HepG2 (cell line): Measurements from ENCODE around the gene MTO1. TPM values are rescaled to one million over a fixed set of nuclear protein-coding genes. Genes with fewer than 3 reads are reported as not detected.

Experiments
- DNMT3B ChIP-seq: conservative IDR thresholded peaks from 2 replicates; pipeline ENCODE4 v1.6.1; 2016; ENCODE audit warnings: missing biosample characterization, control low read depth
- DRAP1 ChIP-seq: IDR thresholded peaks from 2 replicates; pipeline ENCODE4 v1.6.1; 2016; ENCODE audit warnings: missing genetic modification reagents, missing compliant biosample characterization
- HNF1A ChIP-seq, 2 experiments: sonication (generic) in 1 of 2; formaldehyde crosslinking in 1 of 2; IDR thresholded peaks; 2 replicates each; pipeline versions ENCODE4 v1.4.0 to v1.6.1; 2016 to 2020; ENCODE audit warnings: borderline replicate concordance in 1 of 2, low read depth in 1 of 2, mild to moderate bottlenecking in 1 of 2, missing genetic modification reagents in 1 of 2
- MED13 ChIP-seq: sonication (generic); formaldehyde crosslinking; IDR thresholded peaks from 2 replicates; pipeline ENCODE4 v1.5.0; 2020; ENCODE audit warnings: missing genetic modification reagents
- MYPOP ChIP-seq: sonication (generic); formaldehyde crosslinking; IDR thresholded peaks from 2 replicates; pipeline ENCODE4 v1.8.1; 2023; ENCODE audit warnings: mild to moderate bottlenecking, moderate library complexity, missing genetic modification reagents
- POLR2A ChIP-seq, 2 experiments: IDR thresholded peaks; 2 replicates each; pipeline ENCODE4 v1.6.1; 2011; ENCODE audit warnings: low read depth in 2 of 2, low read length in 2 of 2, mild to moderate bottlenecking in 1 of 2, moderate library complexity in 1 of 2; ENCODE audit not compliant: insufficient read depth in 1 of 2
- REST ChIP-seq, 2 experiments: IDR thresholded peaks; 2 replicates each; pipeline ENCODE4 v1.6.1; 2011 to 2012; ENCODE audit warnings: low read length in 2 of 2, borderline replicate concordance in 1 of 2, low read depth in 1 of 2, mild to moderate bottlenecking in 1 of 2, moderate library complexity in 1 of 2
- RXRB ChIP-seq: IDR thresholded peaks from 2 replicates; pipeline ENCODE4 v1.6.1; 2016; ENCODE audit warnings: borderline replicate concordance, missing genetic modification reagents, missing compliant biosample characterization
- SP5 ChIP-seq: IDR thresholded peaks from 2 replicates; pipeline ENCODE4 v1.6.1; 2016; ENCODE audit warnings: low read depth, borderline replicate concordance
- TCF7 ChIP-seq: sonication (generic); IDR thresholded peaks from 2 replicates; pipeline ENCODE4 v1.6.1; 2016; ENCODE audit warnings: antibody characterized with exemption, low read depth
- TP53 ChIP-seq: sonication (generic); formaldehyde crosslinking; conservative IDR thresholded peaks from 2 replicates; pipeline ENCODE4 v1.4.0; 2020; ENCODE audit warnings: missing genetic modification reagents
- XRCC5 ChIP-seq: fragments of 200-400 bp; formaldehyde crosslinking; optimal IDR thresholded peaks from 2 replicates; pipeline ENCODE3; 2017; ENCODE audit warnings: mild to moderate bottlenecking, low read length
- ZNF12 ChIP-seq: sonication (generic); formaldehyde crosslinking; IDR thresholded peaks from 2 replicates; pipeline ENCODE4 v1.5.0; 2020; ENCODE audit warnings: missing genetic modification reagents
- ZNF124 ChIP-seq: sonication (generic); formaldehyde crosslinking; IDR thresholded peaks from 2 replicates; pipeline ENCODE4 v1.4.0; 2020; ENCODE audit warnings: missing genetic modification reagents
- ZNF605 ChIP-seq: sonication (generic); formaldehyde crosslinking; IDR thresholded peaks from 2 replicates; pipeline ENCODE4 v1.8.0; 2022; ENCODE audit warnings: mild to moderate bottlenecking, missing genetic modification reagents
- ZSCAN22 ChIP-seq: sonication (generic); formaldehyde crosslinking; IDR thresholded peaks from 2 replicates; pipeline ENCODE4 v1.4.0; 2020; ENCODE audit warnings: mild to moderate bottlenecking, missing genetic modification reagents
- polyA plus RNA-seq, 8 experiments: library from polyadenylated mRNA; depleted of rRNA in 3 of 8; stranded (reverse) in 7 of 8; unstranded in 1 of 8; fragments of >200 nt; fragmentation: Illumina TruSeq in 4 of 8; extraction: Trizol in 4 of 8; gene quantifications; 2 replicates each; pipeline versions ENCODE4 v1.2.1 to v1.2.3, GENCODE V29; 2011 to 2016; ENCODE audit warnings: low read depth in 4 of 8, missing spikeins in 1 of 8, mixed read lengths in 1 of 8; ENCODE audit not compliant: insufficient read depth in 1 of 8
- total RNA-seq, 5 experiments: library from RNA; depleted of rRNA; stranded (reverse); fragments of >200 nt; fragmentation: Illumina TruSeq; extraction: Trizol; gene quantifications; 2 replicates each; pipeline ENCODE4 v1.2.3, GENCODE V29; 2016; ENCODE audit warnings: low read depth in 1 of 5

MTO1 gene
- total and polyA plus RNA-seq, 2 of the 13 experiments (the other 11 are each of a cell fraction or from before 2014, with no cell fraction given): 21.1 to 45.3 TPM

GRCh38 chr6:73520688-73521350, 59.3 kb downstream of the MTO1 start, which contains the start of gene EEF1A1 (continued):
- TF ChIP-seq HNF1A (IDR thresholded peaks at IDR 0.05; ENCODE audit: low read depth) (peak; percentile 20; the same call in 1 of the 2 replicates), HNF1A (CRISPR knock-in tag; IDR thresholded peaks at IDR 0.05; ENCODE audit: borderline replicate concordance) (peak; percentile 53), RXRB (CRISPR knock-in tag) (peak; percentile 62), XRCC5 (peak; percentile 11), ZNF605 (CRISPR knock-in tag) (0 out of 2 replicates have a peak, but pooled peaks have one; percentile 26), ZNF12 (CRISPR knock-in tag) (no peak), ZNF124 (CRISPR knock-in tag) (no peak; the same call in 1 of the 2 replicates), REST (IDR thresholded peaks at IDR 0.05; ENCODE audit: borderline replicate concordance in 1 of 2, low read depth in 1 of 2, low read length in 2 of 2) (peak in 1 of 2 experiments; percentile 85; a peak in 1 of 4 replicates), POLR2A (IDR thresholded peaks at IDR 0.05; ENCODE audit: insufficient read depth in 1 of 2, low read depth in 2 of 2, low read length in 2 of 2) (peak; percentile 100), MYPOP (peak; percentile 21; the same call in 1 of the 2 replicates), TP53 (CRISPR knock-in tag) (peak; percentile 89; the same call in 1 of the 2 replicates), SP5 (peak; percentile 87; the same call in 1 of the 2 replicates), TCF7 (no peak), DRAP1 (peak; percentile 98), ZSCAN22 (no peak; the same call in 1 of the 2 replicates), MED13 (peak; percentile 83), DNMT3B (CRISPR knock-in tag) (peak; percentile 98)
